ENCODE results near the gene KPNA6.
"Not testable (repeated sequence)": the region's sequence is repeated elsewhere in the genome, so short reads cannot be mapped to it uniquely, and the experiment has no call there.

The KPNA6 gene

DNA sequence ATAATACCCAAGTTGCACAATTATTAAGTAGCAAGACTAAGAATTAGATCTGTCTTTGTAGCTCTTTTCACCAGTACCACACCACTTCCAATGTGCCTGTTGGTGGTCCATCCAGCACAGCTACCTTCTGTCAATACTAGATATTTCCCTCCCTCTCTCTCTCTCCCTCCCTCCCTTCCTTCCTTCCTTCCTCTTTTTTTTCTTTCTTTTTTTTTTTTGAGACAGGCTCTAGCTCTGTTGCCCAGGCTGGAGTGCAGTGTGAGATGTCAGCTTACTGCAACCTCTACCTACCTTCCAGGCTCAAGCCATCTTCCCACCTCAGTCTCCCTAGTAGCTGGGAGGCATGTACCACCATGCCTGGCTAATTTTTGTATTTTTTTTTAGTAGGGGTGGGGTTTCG is 21.1 kb downstream of the KPNA6 start:
- H3K4me1 ChIP-seq (ENCODE audit: insufficient read depth, low read length, severe bottlenecking), result no peaks in the 10 kb centered on the region
- no peaks in the 10 kb centered on the region for H3K9me3 ChIP-seq (ENCODE audit: low read length)
- H3K27me3 ChIP-seq (ENCODE audit: insufficient read depth, low read length), result no peaks in the 10 kb centered on the region
- no peak overlapping the region for H3K9ac ChIP-seq (ENCODE audit: low read length)
- H3K79me2 ChIP-seq (ENCODE audit: insufficient read depth, low read length), result peaks cover 69% of the 10 kb centered on the region
- no peak overlapping the region for H3K4me3 ChIP-seq (ENCODE audit: low read depth, low read length, poor library complexity, severe bottlenecking)
- peaks cover 3% of the 10 kb centered on the region; the same call in 1 of the 2 replicates for H4K20me1 ChIP-seq (ENCODE audit: insufficient read depth, low read length)
- no peaks in the 10 kb centered on the region for H3K9me2 ChIP-seq (ENCODE audit: low read depth, low read length)
- H3K27ac ChIP-seq (ENCODE audit: low read depth, low read length, poor library complexity, severe bottlenecking), result no peak overlapping the region
- H3K36me3 ChIP-seq (ENCODE audit: insufficient read depth, low read length), result peaks cover 16% of the 10 kb centered on the region
- H3K4me2 ChIP-seq (ENCODE audit: low read length), result no peak overlapping the region
- no peak for TF ChIP-seq EZH2 (IDR thresholded peaks at IDR 0.05; ENCODE audit: borderline replicate concordance, low read length)
- TF ChIP-seq, protein P1, sequence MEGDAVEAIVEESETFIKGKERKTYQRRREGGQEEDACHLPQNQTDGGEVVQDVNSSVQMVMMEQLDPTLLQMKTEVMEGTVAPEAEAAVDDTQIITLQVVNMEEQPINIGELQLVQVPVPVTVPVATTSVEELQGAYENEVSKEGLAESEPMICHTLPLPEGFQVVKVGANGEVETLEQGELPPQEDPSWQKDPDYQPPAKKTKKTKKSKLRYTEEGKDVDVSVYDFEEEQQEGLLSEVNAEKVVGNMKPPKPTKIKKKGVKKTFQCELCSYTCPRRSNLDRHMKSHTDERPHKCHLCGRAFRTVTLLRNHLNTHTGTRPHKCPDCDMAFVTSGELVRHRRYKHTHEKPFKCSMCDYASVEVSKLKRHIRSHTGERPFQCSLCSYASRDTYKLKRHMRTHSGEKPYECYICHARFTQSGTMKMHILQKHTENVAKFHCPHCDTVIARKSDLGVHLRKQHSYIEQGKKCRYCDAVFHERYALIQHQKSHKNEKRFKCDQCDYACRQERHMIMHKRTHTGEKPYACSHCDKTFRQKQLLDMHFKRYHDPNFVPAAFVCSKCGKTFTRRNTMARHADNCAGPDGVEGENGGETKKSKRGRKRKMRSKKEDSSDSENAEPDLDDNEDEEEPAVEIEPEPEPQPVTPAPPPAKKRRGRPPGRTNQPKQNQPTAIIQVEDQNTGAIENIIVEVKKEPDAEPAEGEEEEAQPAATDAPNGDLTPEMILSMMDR (IDR thresholded peaks at IDR 0.05; ENCODE audit: low read length), result no peak
- no peak overlapping the region for H2AFZ ChIP-seq (ENCODE audit: low read length)
- H3F3A ChIP-seq (ENCODE audit: insufficient read depth, low read length), result no peaks in the 10 kb centered on the region

DNA sequence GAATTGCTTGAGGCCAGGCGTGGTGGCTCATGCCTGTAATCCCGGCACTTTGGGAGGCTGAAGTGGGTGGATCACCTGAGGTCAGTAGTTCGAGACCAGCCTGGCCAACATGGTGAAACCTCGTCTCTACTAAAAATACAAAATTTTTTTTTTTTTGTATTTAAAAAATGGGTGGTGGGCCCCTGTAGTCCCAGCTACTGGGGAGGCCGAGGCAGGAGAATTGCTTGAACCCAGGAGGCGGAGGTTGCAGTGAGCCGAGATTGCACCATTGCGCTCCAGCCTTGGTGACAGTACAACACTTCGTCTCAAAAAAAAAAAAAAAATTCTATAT is 26.1 kb downstream of the KPNA6 start:
- not testable (repeated sequence) for H3K27ac ChIP-seq (ENCODE audit: low read depth, low read length, poor library complexity, severe bottlenecking); H3K9me2 ChIP-seq (ENCODE audit: low read depth, low read length); H3K9me3 ChIP-seq (ENCODE audit: low read length); H3K4me1 ChIP-seq (ENCODE audit: insufficient read depth, low read length, severe bottlenecking); H4K20me1 ChIP-seq (ENCODE audit: insufficient read depth, low read length); H3K4me2 ChIP-seq (ENCODE audit: low read length); H3K27me3 ChIP-seq (ENCODE audit: insufficient read depth, low read length); H3F3A ChIP-seq (ENCODE audit: insufficient read depth, low read length); H3K4me3 ChIP-seq (ENCODE audit: low read depth, low read length, poor library complexity, severe bottlenecking); H2AFZ ChIP-seq (ENCODE audit: low read length); H3K9ac ChIP-seq (ENCODE audit: low read length)
- peaks cover 11% of the 10 kb centered on the region for H3K36me3 ChIP-seq (ENCODE audit: insufficient read depth, low read length)
- H3K79me2 ChIP-seq (ENCODE audit: insufficient read depth, low read length), result peaks cover 52% of the 10 kb centered on the region

DNA sequence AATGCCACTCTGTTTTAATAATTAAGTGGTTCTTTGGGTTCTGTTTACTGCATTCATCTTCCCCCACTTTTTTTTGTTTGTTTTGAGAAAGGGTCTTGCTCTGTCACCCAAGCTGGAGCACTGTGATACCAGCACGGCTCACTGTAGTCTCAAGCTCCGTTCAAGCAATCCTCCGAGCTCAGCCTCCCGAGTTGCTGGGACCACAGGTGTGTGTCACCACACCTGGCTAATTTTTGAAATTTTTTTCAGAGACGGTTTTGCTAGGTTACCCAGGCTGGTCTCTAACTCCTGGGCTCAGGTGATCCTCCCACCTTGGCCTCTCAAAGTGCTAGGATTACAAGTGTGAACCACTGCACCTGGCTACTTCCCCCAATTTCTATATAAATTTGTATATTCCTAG is 29.3 kb downstream of the KPNA6 start:
- Histone ChIP-seq H3K79me2 (ENCODE audit: insufficient read depth, low read length) (peaks cover 55% of the 10 kb centered on the region), H3K9me3 (ENCODE audit: low read length) (no peaks in the 10 kb centered on the region), H3K36me3 (ENCODE audit: insufficient read depth, low read length) (peaks cover 2% of the 10 kb centered on the region; the same call in 1 of the 2 replicates), H3K4me2 (ENCODE audit: low read length) (no peak overlapping the region), H3K4me1 (ENCODE audit: insufficient read depth, low read length, severe bottlenecking) (peaks cover 7% of the 10 kb centered on the region), H3K27me3 (ENCODE audit: insufficient read depth, low read length) (no peaks in the 10 kb centered on the region), H2AFZ (ENCODE audit: low read length) (no peak overlapping the region), H3K27ac (ENCODE audit: low read depth, low read length, poor library complexity, severe bottlenecking) (no peak overlapping the region), H3F3A (ENCODE audit: insufficient read depth, low read length) (no peaks in the 10 kb centered on the region), H3K9ac (ENCODE audit: low read length) (no peak overlapping the region), H4K20me1 (ENCODE audit: insufficient read depth, low read length) (no peaks in the 10 kb centered on the region), H3K4me3 (ENCODE audit: low read depth, low read length, poor library complexity, severe bottlenecking) (no peak overlapping the region), H3K9me2 (ENCODE audit: low read depth, low read length) (no peaks in the 10 kb centered on the region)
- TF ChIP-seq, protein P1 (IDR thresholded peaks at IDR 0.05; ENCODE audit: low read length), result no peak
- TF ChIP-seq EZH2 (IDR thresholded peaks at IDR 0.05; ENCODE audit: borderline replicate concordance, low read length), result no peak

DNA sequence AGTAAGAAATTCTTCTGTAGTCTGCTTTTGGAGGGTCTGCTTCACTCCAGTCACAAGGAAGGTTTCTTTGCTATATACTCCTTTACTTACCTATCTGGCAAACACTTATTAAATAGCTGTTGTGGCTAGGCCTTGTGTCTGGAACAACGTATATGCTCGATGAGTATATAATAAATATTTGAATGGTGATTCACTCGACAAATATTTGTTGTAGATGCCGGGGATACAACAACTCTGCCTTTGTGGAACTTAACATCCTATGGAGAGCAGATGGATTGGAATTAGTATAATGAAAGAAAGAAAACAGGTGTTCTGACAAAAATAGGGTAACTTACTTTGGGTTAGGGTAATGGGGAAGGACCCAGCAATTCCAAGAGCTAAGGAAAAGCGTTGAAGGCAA is 31.1 kb downstream of the KPNA6 start:
- Histone ChIP-seq H3F3A (ENCODE audit: insufficient read depth, low read length) (no peaks in the 10 kb centered on the region), H2AFZ (ENCODE audit: low read length) (no peak overlapping the region), H3K27me3 (ENCODE audit: insufficient read depth, low read length) (no peaks in the 10 kb centered on the region), H3K9me2 (ENCODE audit: low read depth, low read length) (no peaks in the 10 kb centered on the region), H3K79me2 (ENCODE audit: insufficient read depth, low read length) (peaks cover 69% of the 10 kb centered on the region), H3K36me3 (ENCODE audit: insufficient read depth, low read length) (peaks cover 3% of the 10 kb centered on the region; the same call in 1 of the 2 replicates), H3K4me3 (ENCODE audit: low read depth, low read length, poor library complexity, severe bottlenecking) (no peak overlapping the region), H3K4me1 (ENCODE audit: insufficient read depth, low read length, severe bottlenecking) (peaks cover 7% of the 10 kb centered on the region), H3K27ac (ENCODE audit: low read depth, low read length, poor library complexity, severe bottlenecking) (no peak overlapping the region), H3K4me2 (ENCODE audit: low read length) (no peak overlapping the region), H3K9me3 (ENCODE audit: low read length) (no peaks in the 10 kb centered on the region), H4K20me1 (ENCODE audit: insufficient read depth, low read length) (no peaks in the 10 kb centered on the region), H3K9ac (ENCODE audit: low read length) (no peak overlapping the region)
- TF ChIP-seq, protein P1 (IDR thresholded peaks at IDR 0.05; ENCODE audit: low read length), result no peak
- TF ChIP-seq EZH2 (IDR thresholded peaks at IDR 0.05; ENCODE audit: borderline replicate concordance, low read length), result no peak
